ENCODE data around the gene NDST1. TPM values are rescaled to one million over a fixed set of nuclear protein-coding genes. Genes with fewer than 3 reads are reported as not detected.

The NDST1 gene
- total and polyA plus RNA-seq, 4 donors: 45.6 to 145 (median 60.7) TPM

DNA sequence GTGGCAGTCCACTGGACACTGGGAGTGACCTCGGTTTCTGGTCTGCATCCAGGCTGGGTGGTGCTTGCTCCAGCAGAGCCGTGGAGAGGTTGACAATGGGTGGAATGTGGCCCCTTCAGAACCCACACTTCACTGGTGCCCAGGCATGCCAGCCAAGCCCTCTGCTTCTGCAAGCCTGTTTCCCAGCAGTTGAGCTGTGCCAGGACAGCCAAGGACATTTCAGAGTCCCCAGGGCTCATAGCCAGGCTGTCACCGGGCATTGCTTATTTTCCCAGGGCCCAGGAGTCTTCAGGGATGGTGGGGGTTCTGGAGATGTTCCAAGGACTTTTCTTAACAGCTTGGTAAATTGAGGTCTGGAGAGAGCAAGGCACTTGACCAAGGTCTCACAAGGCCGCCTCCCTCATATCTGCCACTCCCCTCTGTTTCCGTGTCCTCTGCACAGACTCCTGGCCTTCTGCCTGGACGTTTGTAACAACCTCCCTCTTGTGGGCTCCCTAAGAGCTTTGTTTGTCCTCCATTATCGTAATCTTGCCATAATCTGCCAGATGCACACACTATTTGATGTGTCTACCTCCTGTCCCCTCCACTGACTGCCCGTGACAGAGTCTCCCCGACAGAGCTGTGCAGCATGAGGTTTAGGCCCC is 3.8 kb upstream of the NDST1 start:
- ATAC-seq (ENCODE audit: insufficient read depth, low FRiP score) (peak; percentile 60), DNase-seq (no peak)
- Histone ChIP-seq H3K9me3 (ENCODE audit: control insufficient read depth in 4 of 4, insufficient read depth in 3 of 4, low read length in 3 of 4) (no peaks in the 10 kb centered on the region), H3K9ac (ENCODE audit: insufficient read depth in 1 of 2, low read length in 2 of 2) (peak overlapping the region in 1 of 2 donors; percentile 5), H3K4me3 (no peak overlapping the region), H3K27me3 (ENCODE audit: control insufficient read depth in 3 of 3, insufficient read depth in 3 of 3, low read length in 2 of 3) (no peaks in the 10 kb centered on the region), H3K4me1 (ENCODE audit: control insufficient read depth in 5 of 5, insufficient read depth in 5 of 5, low read length in 5 of 5) (peaks cover 13 to 82% (median 33%) of the 10 kb centered on the region in 5 donors), H3K36me3 (ENCODE audit: control insufficient read depth in 4 of 4, insufficient read depth in 4 of 4, low read length in 4 of 4) (no peaks in the 10 kb centered on the region), H3K27ac (ENCODE audit: low read depth in 1 of 2, low read length in 1 of 2) (peak overlapping the region; percentile 72 to 81)
- WGBS, 2 donors: 37 to 71% methylated on average over 9 of the region's 9 CpGs
- TF ChIP-seq, protein P1, sequence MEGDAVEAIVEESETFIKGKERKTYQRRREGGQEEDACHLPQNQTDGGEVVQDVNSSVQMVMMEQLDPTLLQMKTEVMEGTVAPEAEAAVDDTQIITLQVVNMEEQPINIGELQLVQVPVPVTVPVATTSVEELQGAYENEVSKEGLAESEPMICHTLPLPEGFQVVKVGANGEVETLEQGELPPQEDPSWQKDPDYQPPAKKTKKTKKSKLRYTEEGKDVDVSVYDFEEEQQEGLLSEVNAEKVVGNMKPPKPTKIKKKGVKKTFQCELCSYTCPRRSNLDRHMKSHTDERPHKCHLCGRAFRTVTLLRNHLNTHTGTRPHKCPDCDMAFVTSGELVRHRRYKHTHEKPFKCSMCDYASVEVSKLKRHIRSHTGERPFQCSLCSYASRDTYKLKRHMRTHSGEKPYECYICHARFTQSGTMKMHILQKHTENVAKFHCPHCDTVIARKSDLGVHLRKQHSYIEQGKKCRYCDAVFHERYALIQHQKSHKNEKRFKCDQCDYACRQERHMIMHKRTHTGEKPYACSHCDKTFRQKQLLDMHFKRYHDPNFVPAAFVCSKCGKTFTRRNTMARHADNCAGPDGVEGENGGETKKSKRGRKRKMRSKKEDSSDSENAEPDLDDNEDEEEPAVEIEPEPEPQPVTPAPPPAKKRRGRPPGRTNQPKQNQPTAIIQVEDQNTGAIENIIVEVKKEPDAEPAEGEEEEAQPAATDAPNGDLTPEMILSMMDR (IDR thresholded peaks at IDR 0.05; ENCODE audit: control extremely low read depth, extremely low read depth): no peak

DNA sequence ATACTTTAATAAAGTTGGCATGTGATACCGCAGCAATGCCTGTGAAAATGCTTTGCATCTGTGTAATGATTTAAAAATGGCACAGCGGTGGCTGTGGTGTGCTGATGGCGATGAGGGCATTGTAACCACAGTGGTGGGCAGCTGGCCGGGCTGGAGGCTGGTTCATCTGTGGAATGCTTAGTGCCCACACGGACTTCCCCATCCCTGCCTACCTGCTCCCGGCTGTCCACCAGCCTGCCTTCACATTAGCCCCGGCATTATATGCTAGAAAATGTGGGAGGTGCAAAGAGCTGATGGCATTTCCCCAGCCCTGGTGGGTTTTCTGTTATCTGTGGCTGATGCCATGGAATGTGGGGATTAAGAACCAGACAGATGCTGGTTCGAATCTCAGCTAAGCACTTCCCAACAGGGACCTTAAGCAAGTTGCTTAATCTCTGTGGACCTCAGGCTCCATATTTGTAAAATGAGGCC is 2.9 kb upstream of the NDST1 start:
- H3K27ac ChIP-seq (ENCODE audit: low read depth in 1 of 2, low read length in 1 of 2): peak overlapping the region; percentile 72 to 81
- no peak overlapping the region for H3K4me3 ChIP-seq
- DNase-seq (no peak), ATAC-seq (ENCODE audit: insufficient read depth, low FRiP score) (no peak)
- TF ChIP-seq, protein P1 (IDR thresholded peaks at IDR 0.05; ENCODE audit: control extremely low read depth, extremely low read depth): no peak
- WGBS, 2 donors: 78 to 91% methylated on average over 8 of the region's 8 CpGs
- H3K36me3 ChIP-seq (ENCODE audit: control insufficient read depth in 4 of 4, insufficient read depth in 4 of 4, low read length in 4 of 4): peaks cover 0 to 2% (median 0%) of the 10 kb centered on the region in 4 donors
- no peaks in the 10 kb centered on the region for H3K27me3 ChIP-seq (ENCODE audit: control insufficient read depth in 3 of 3, insufficient read depth in 3 of 3, low read length in 2 of 3)
- H3K9me3 ChIP-seq (ENCODE audit: control insufficient read depth in 4 of 4, insufficient read depth in 3 of 4, low read length in 3 of 4): no peaks in the 10 kb centered on the region
- no peak overlapping the region for H3K9ac ChIP-seq (ENCODE audit: insufficient read depth in 1 of 2, low read length in 2 of 2)
- H3K4me1 ChIP-seq (ENCODE audit: control insufficient read depth in 5 of 5, insufficient read depth in 5 of 5, low read length in 5 of 5): peaks cover 13 to 76% (median 40%) of the 10 kb centered on the region in 5 donors

DNA sequence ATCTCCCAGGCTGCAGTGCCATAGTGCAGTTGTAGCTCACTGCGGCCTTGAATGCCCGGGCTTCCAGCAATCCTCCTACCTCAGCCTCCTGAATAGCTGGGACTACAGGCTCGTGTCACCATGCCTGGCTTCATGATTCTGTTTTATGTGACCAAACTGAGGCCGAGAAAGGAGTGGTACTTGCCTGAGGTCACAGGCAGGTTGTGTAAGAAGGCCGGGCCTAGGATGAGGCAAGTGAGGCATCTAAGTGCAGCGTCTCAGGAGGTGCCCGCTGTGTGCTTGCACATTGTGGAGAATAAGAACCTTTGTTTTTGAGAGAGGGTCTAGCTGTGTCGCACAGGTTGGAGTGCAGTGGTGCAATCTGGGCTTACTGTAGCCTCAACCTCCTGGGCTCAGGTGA is 2.1 kb upstream of the NDST1 start:
- H3K27me3 ChIP-seq (ENCODE audit: control insufficient read depth in 3 of 3, insufficient read depth in 3 of 3, low read length in 2 of 3): no peaks in the 10 kb centered on the region
- ATAC-seq (ENCODE audit: insufficient read depth, low FRiP score) (no peak), DNase-seq (no peak)
- TF ChIP-seq, protein P1 (IDR thresholded peaks at IDR 0.05; ENCODE audit: control extremely low read depth, extremely low read depth): no peak
- no peak overlapping the region for H3K9ac ChIP-seq (ENCODE audit: insufficient read depth in 1 of 2, low read length in 2 of 2)
- H3K4me3 ChIP-seq: no peak overlapping the region
- peak overlapping the region in 1 of 2 donors; percentile 48 for H3K27ac ChIP-seq (ENCODE audit: low read depth in 1 of 2, low read length in 1 of 2)
- 62 to 80% methylated on average over 8 of the region's 8 CpGs for WGBS, 2 donors
- no peaks in the 10 kb centered on the region for H3K9me3 ChIP-seq (ENCODE audit: control insufficient read depth in 4 of 4, insufficient read depth in 3 of 4, low read length in 3 of 4)
- H3K36me3 ChIP-seq (ENCODE audit: control insufficient read depth in 4 of 4, insufficient read depth in 4 of 4, low read length in 4 of 4): peaks cover 0 to 2% (median 0%) of the 10 kb centered on the region in 4 donors
- H3K4me1 ChIP-seq (ENCODE audit: control insufficient read depth in 5 of 5, insufficient read depth in 5 of 5, low read length in 5 of 5): peaks cover 17 to 72% (median 46%) of the 10 kb centered on the region in 5 donors

Measured in lung (tissue), 12 donors.